ENCODE measurements around the gene ANKMY1.

- TF ChIP-seq EZH2 (IDR thresholded peaks at IDR 0.05; ENCODE audit: borderline replicate concordance, low read length) (no peak), CTCF (conservative IDR thresholded peaks at IDR 0.05 in 1 of 2, IDR thresholded peaks at IDR 0.05 in 1 of 2; ENCODE audit: extremely low read depth in 1 of 2, insufficient read depth in 1 of 2, low read depth in 1 of 2, low read length in 2 of 2) (no peak)
These were observed 96.2 kb downstream of the ANKMY1 start for GRCh38 chr2:240461471-240462072.

Data from mammary epithelial cell (primary cell).